Activated CD4-positive, alpha-beta T cell treated with anti-CD3 and anti-CD28 coated beads for 48 hours (primary cell): ENCODE measurements around the gene HELZ.
"Not testable (repeated sequence)": the region's sequence is repeated elsewhere in the genome, so short reads cannot be mapped to it uniquely, and the experiment has no call there.

Experiments
- DNase-seq: peaks from one replicate; pipeline ENCODE4 v3.0.0-alpha.2; 2020

Gene HELZ

DNA sequence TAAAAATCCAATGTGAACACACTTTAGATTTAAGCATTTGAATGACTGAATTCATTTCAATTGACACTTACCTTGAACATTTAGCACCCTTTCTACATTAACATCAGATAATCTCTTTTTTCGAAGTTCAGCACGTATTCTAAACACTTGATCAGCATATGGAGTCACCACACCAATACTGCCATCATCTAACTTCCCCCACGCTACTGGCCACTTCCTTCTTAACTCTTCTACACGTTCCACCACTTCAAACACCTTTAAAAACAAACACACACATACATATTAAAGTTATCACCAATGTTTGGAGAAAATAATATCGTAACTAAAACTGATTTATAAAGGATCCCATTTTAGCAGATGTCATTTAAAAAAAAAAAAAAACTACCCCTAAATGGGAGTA lies 107.1 kb downstream of the HELZ start:
- DNase-seq, result no peak

DNA sequence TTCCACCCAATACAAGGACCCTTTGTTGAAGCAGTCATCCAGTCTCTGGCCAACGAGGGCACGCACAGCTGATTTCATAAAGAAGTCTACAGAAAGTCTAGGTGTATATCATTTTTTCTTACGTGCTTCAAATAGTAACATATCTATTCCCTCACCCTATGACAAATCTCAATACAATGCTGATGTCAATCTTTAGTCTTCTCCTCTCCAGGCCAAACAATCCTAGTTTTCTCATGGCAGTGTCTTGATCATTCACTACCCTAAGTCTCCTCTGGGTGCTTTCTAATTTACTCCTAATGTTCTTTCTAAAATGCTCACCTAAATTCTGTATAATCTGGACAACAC lies 108.0 kb downstream of the HELZ start:
- no peak for DNase-seq

DNA sequence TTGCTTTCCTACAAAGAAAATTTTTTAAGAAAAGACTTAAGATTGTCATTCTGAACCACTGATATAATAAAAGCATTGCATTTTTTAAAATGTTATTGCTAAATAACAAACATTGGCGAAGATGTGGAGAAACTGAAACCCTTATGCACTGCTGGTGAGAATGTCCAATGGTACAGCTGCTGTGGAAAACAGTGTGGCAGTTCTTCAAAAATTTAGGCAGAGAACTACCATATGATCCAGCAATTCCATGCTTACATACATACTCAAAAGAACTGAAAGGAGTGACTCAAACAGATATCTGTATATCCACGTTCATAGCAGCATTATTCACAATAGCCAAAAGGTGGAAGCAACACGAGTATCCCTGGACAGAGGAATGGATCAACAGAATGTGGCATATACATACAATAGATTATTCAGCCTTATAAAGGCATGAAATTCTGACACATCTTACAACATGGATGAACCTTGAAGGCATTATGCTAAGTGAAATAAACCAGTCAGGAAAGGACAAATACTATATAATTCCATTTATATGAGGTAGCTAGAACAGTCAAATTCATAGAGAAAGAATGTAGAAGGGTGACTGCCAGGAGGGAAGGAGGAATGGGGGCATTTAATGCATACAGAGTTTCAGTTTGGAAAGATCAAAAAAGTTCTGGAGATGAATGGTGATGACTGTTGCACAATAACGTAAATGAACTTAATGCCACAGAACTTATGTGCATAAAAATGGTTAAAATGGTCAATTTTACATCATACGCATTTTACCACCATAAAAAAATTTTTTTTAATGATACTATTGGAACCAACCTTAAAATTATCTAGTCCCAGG lies 108.6 kb downstream of the HELZ start:
- DNase-seq, result no peak

DNA sequence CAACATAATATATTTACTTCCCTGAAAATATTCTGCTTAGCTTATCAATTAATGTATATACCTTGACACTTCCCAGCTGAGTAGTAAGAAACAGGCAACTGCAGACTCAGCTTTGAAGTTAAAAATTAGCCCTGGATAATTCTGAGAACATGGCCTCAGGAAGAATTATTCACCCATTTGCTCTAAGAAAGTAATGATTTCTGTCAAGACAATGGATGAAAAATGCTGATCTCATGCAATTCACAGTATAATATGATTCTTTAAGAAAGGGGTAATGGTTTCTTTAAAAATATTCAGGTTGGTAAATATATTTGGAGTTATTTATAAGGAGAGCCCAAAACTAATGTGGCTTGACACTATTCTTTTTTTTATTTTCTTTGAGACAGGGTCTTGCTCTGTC lies 111.8 kb downstream of the HELZ start:
- no peak for DNase-seq

DNA sequence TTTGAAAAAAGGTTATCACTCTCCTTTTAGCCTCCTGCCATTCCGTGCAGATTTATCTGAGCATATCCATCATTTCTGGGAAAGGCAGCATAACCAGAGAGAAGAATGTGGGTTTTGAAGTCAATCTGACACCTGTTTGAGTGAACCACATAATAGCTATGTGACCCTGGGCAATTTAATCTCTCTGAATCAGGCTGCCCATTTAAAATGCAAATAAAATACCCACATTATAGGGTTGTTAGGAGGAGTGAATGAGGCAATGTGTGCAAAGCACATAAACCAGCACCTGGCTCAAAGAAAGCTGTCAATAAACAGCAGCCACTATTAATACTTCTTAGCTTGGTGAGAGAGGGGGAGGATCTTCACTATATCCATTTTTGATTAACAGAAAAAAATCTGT lies 112.6 kb downstream of the HELZ start:
- DNase-seq, result no peak

DNA sequence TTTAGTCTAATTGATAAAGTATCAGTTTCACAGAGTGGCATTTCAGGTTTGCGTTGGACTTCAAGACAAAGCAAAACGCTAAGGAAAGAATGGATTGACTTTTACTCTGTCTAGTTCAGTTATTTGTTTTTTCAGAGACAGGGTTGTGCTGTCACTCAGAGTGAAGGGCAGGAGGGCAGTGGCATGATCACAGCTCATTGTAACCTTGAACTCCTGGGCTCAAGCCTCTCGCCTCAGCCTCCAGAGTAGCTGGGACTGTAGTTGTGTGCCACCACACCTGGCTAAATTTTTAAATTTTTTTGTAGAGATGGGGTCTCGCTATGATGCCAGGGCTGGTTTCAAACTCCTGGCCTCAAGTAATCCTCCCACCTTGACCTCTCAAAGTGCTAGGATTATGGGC lies 114.2 kb downstream of the HELZ start:
- DNase-seq, result no peak

DNA sequence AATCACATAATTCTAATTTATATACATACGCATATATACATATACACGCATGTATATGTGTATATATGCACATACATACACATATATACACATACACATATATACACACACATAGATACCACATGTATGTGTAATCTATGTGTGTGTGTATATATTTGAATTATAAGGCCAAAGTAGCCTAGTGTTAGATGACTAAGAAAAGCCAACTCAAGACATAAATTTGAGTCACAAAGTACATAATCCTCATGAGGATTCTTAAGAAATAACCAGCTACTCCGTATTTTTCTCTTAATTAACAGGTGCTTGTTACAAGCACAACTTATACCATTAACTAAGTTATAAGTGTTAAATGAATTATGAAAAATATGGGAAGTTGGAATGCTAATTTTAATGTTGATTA lies 115.7 kb downstream of the HELZ start:
- DNase-seq, result no peak

GRCh38 chr17:67128700-67129099 lies 116.3 kb downstream of the HELZ start:
- DNase-seq, result no peak

- no peak for DNase-seq
Observed at GRCh38 chr17:67127925-67128324, 117.1 kb downstream of the HELZ start.

DNA sequence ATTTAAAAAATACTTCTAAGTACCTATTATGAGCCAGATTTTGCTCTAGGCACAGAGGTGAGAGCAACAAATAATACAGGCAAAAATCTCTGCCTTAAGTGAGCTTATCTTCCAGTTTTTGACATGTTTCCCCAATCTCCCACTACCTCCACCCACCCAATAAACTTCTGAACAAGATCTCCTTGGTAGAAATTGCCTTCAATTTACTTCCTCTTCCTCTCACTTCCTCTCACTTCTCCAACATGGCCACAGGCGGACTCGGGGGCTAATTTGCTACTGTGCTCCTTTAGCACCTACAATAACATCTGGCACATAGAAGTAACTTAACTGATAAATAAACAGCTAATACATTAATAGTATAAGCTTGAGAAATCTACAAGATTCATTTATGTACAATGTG lies 118.0 kb downstream of the HELZ start:
- no peak for DNase-seq

DNA sequence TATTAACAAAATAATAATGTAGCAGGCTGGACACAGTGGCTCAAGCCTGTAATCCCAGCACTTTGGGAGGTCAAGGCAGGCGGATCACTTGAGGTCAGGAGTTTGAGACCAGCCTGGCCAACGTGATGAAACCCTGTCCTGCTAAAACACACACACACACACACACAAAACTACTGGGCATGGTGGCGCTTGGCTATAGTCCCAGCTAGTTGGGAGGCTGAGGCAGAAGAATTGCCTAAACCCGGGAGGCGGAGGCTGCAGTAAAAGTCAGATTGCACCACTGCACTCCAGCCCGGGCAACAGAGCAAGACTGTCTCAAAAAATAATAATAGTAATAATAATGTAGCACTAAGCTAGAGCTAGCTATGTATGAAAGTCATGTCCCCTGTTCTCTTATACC lies 118.5 kb downstream of the HELZ start:
- not testable (repeated sequence) for DNase-seq

DNA sequence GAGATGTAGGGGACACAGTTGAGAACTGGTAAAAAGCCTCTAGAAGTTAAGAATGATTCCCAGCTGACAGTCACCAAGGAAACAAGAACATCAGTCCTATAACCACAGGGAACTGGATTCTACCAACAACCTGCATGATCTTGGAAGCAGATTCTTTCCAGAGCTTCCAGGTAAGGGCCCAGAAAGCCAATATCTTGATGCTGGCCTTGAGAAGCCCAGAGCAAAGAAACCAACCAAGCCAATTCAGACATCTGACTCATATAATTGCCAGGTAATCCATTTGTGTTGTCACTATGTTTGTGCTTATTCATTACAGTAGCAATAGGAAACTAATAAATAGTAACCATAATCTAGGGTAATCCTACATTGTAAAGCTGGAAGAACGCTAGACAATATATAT lies 119.1 kb downstream of the HELZ start:
- DNase-seq, result no peak

GRCh38 chr17:67125417-67125816 lies 119.6 kb downstream of the HELZ start:
- no peak for DNase-seq

DNA sequence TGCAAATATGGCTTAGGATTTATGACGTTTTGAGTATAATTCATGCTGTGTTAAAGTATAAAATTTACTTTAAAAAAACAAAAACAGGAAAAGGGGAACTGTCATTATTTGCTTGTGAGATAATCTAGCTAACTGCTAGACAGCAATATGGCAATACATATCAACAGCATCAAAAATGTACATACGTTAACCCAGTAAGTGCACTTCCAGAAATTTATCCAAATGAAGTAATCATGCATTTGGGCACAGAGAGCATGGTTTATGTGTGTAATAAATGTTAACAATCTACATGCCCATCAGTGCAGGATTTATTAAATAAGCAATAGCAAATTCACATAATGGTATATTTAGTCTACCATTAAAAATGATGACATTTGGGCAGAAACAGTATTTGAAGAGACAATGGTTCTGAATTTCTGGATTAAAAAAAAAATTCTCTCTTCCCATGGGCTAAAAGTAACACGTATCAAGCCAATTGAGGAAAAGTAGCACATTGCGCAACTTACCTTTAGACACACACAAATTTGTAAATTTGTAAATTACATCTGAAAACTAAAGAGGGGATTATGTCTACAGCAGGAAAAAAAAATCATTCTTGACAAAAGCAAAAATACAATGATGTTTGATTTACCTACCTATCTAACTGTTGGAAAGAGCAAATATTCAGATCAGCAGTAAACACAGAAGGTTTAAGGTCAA lies 120.4 kb downstream of the HELZ start:
- no peak for DNase-seq

DNA sequence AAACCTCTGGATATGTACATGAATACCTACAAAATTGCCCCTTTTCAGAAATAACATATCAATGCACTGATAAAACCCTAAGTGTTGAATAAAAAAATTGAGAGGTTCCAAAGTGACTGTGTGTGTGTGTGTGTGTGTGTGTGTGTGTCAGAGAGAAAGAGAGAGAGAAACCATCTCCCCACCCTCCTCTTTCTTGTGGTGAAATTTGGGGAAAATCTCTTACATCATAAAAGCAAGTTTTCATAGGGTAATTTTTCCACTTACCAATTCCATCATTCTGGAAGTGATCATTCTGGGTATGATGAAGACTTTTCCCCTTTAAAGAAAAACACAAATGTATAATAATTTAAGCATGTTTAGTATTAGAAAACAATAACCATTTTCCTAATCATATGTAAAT lies 121.3 kb downstream of the HELZ start:
- DNase-seq, result no peak

GRCh38 chr17:67121316-67121891 lies 123.6 kb downstream of the HELZ start:
- DNase-seq, result no peak

GRCh38 chr17:67119102-67119501 lies 125.9 kb downstream of the HELZ start:
- no peak for DNase-seq

- no peak for DNase-seq
Observed at GRCh38 chr17:67116045-67116575, 128.9 kb downstream of the HELZ start.

DNA sequence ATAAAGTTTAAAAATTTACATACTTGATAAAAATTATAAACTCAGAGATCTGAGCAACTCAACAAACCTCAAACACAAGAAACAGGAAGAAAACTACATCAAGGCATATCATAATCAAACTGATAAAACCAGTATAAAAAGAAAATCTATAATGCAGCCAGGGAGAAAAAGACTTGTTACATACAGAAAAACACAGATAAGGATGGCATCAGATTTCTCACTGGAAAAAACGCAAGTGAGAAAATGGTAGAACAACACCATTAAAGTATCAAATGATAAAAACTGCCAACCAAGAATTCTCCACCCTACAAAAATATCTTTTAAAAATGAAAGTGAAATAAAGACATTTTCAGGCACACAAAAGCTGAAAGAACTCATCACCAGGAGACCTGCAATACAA lies 129.6 kb downstream of the HELZ start:
- DNase-seq, result no peak

DNA sequence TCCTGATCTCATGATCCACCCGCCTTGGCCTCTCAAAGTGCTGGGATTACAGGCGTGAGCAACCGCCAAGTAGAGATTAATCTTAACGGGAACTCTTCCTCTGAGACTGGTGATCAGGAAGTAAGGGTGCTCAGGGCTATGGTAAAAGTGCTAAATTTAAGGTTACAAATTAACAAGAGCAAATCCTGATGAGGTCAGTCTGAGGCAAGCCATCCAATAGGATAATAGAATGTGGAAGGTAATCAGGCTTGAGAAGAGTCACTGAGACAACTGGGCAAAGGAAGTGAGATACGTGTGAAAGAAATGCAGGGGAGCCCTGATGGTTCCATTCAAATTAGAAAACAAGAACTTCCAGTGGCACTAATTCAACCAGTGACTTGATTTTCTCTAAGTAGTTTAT lies 131.5 kb downstream of the HELZ start:
- DNase-seq, result no peak

DNA sequence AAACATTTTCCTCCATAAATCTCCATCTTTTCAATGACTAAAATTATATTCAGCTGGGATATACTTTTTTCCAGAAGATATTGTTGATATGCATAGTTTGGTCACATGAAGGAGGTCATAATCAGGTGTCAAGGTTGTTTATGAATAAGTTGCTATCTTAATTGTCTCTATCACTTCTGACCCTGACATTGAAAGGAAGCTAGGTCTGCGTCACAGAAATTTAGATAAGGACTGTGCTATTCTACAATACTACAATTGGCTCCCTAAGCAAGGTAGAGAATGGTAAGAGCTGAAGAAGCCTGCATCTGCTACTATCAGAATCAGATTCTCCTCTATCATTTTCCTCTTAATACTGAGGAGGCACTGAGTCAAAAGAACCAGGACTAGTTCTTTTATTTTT lies 133.2 kb downstream of the HELZ start:
- DNase-seq, result no peak

DNA sequence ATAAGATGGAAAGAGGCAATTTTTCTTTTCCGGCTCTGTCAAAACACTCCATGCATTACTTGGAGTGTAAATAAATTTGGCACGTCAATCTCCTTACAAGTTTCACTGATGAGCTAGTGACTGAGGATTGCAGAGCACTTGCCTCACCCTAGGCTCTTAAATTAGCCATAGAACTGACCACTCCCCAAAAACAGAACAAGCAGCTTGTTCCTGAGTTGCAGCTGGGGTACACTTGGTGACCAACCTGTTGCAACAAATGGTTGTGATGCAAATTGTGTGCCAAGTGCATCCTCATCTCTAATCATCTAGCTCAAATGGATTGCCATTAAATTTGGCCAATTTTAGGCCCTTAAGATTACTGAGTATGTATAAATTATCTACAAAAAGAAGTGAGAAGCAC lies 133.7 kb downstream of the HELZ start:
- DNase-seq, result no peak

GRCh38 chr17:67110619-67111018 lies 134.4 kb downstream of the HELZ start:
- no peak for DNase-seq

DNA sequence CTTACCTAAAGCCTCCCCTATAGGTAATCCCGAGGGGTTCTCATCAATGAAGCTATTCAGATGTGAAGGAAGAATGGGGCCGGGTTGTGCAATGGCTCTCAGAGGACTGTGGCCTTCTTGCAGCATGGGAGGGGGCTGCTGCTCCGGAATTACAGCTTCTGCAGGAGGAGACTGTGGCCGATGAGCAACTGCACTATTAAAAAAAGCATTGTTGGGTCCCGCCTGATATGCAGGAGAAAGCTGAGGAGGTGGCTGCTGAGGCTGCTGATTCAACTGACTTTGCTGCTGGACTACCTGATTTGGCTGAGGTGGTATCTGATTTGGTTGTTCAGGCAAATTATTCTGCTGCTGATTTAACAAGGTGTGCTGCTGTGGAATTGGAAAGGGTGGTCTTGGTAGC lies 135.9 kb downstream of the HELZ start:
- DNase-seq, result no peak
